B cell (primary cell): Measurements from ENCODE around the gene EGFR. TPM values are rescaled to one million over a fixed set of nuclear protein-coding genes. Genes with fewer than 3 reads are reported as not detected.
A peak's percentile ranks its signal among the peaks of the same experiment; 100 is the strongest.

Experiments used
- ATAC-seq: fragments of 200-7000 bp; cut with Tn5 transposase; one replicate; pipeline ENCODE4 v1.10.0; 2021; ENCODE audit warnings: low read depth, mild to moderate bottlenecking, moderate number of reproducible peaks, moderate library complexity
- CTCF ChIA-PET: fragments of 350-600 bp; sonication (Branson Sonifier 250); formaldehyde crosslinking; loops from one replicate; lab custom pipeline; 2021; ENCODE audit warnings: antibody characterized with exemption, inconsistent platforms; lab: Charles Lee
- POLR2A ChIA-PET: fragments of 350-600 bp; sonication (Branson Sonifier 250); formaldehyde crosslinking; loops from one replicate; lab custom pipeline; 2021; ENCODE audit warnings: antibody characterized with exemption; lab: Charles Lee
- DNase-seq: peaks from one replicate; pipeline ENCODE4 v3.0.0; 2013
- H2AFZ ChIP-seq: 2 replicates; pipeline ENCODE4 v1.6.1; 2012; ENCODE audit warnings: mild to moderate bottlenecking, low read depth, low read length; ENCODE audit not compliant: insufficient read depth, poor library complexity, severe bottlenecking
- H3K27ac ChIP-seq, 2 donors: 1 replicate in 1 of 2; 2 replicates in 1 of 2; pipeline ENCODE4 v1.5.1; 2012 to 2013; ENCODE audit warnings: low read length in 2 of 2, mild to moderate bottlenecking in 2 of 2, moderate library complexity in 1 of 2
- H3K27me3 ChIP-seq, 4 experiments: fragments of 200-600 bp in 1 of 4; sonication (generic) in 1 of 4; replicated peaks in 1 of 4; 1 replicate in 2 of 4; 2 replicates in 2 of 4; pipeline versions ENCODE4 v1.6.1 to v1.7.0; 2013 to 2016; ENCODE audit warnings: low read length in 3 of 4, mild to moderate bottlenecking in 2 of 4, mixed read lengths in 1 of 4, moderate library complexity in 1 of 4; ENCODE audit not compliant: insufficient read depth in 4 of 4, control insufficient read depth in 3 of 4; ENCODE audit errors: control extremely low read depth in 1 of 4
- H3K36me3 ChIP-seq, 2 experiments: replicated peaks in 1 of 2; 1 replicate in 1 of 2; 2 replicates in 1 of 2; pipeline versions ENCODE4 v1.6.1 to v1.7.1; 2013; ENCODE audit warnings: low read length in 1 of 2; ENCODE audit not compliant: insufficient read depth in 2 of 2, control insufficient read depth in 1 of 2; ENCODE audit errors: control extremely low read depth in 1 of 2, extremely low read depth in 1 of 2
- H3K4me1 ChIP-seq, 2 donors: fragments of 200-600 bp in 1 of 2; sonication (generic) in 1 of 2; 1 replicate in 1 of 2; 2 replicates in 1 of 2; pipeline versions ENCODE4 v1.5.1 to v1.6.1; 2013 to 2017; ENCODE audit warnings: low read length in 2 of 2; ENCODE audit not compliant: control insufficient read depth in 2 of 2, insufficient read depth in 2 of 2
- H3K4me2 ChIP-seq: replicated peaks from 2 replicates; pipeline ENCODE3; 2012; ENCODE audit warnings: mild to moderate bottlenecking, low read depth, low read length; ENCODE audit not compliant: poor library complexity, severe bottlenecking
- H3K4me3 ChIP-seq, 5 experiments: fragments of 200-600 bp in 1 of 5; sonication (generic) in 1 of 5; 1 replicate in 3 of 5; 2 replicates in 2 of 5; pipeline versions ENCODE4 v1.5.1 to v1.7.0; 2011 to 2016; ENCODE audit warnings: low read length in 4 of 5, mild to moderate bottlenecking in 4 of 5, low read depth in 2 of 5, control low read depth in 1 of 5, moderate library complexity in 1 of 5; ENCODE audit not compliant: insufficient read depth in 1 of 5; ENCODE audit errors: control extremely low read depth in 1 of 5, extremely low read depth in 1 of 5
- H3K79me2 ChIP-seq: fragments of 200-600 bp; sonication (generic); one replicate; pipeline ENCODE4 v1.6.0; 2016; ENCODE audit warnings: low read length; ENCODE audit not compliant: control insufficient read depth, insufficient read depth
- H3K9ac ChIP-seq: fragments of 200-600 bp; sonication (generic); 2 replicates; pipeline ENCODE4 v1.6.1; 2017; ENCODE audit warnings: mild to moderate bottlenecking, low read length, moderate library complexity
- H3K9me3 ChIP-seq, 3 donors: one replicate each; pipeline versions ENCODE4 v1.6.1 to v1.7.1; 2013; ENCODE audit warnings: low read length in 2 of 3; ENCODE audit not compliant: control insufficient read depth in 2 of 3, insufficient read depth in 1 of 3; ENCODE audit errors: control extremely low read depth in 1 of 3
- H4K20me1 ChIP-seq: 2 replicates; pipeline ENCODE4 v1.6.0; 2012; ENCODE audit warnings: mild to moderate bottlenecking, low read length; ENCODE audit not compliant: insufficient read depth, control insufficient read depth, poor library complexity, severe bottlenecking
- H3K27ac Mint-ChIP-seq: one replicate; pipeline ENCODE4 v1.8.0; 2021; ENCODE audit warnings: mixed read lengths
- H3K27me3 Mint-ChIP-seq: one replicate; pipeline ENCODE4 v1.8.0; 2021; ENCODE audit warnings: mixed read lengths
- H3K4me1 Mint-ChIP-seq: one replicate; pipeline ENCODE4 v1.8.0; 2021; ENCODE audit warnings: mixed read lengths
- H3K4me3 Mint-ChIP-seq: one replicate; pipeline ENCODE4 v1.8.0; 2021; ENCODE audit warnings: mixed read lengths
- H3K9me3 Mint-ChIP-seq: one replicate; pipeline ENCODE4 v1.8.0; 2022; ENCODE audit warnings: mixed read lengths; ENCODE audit not compliant: insufficient read depth
- CTCF ChIP-seq: fragments of 200-600 bp; IDR thresholded peaks from one replicate; pipeline ENCODE4 v1.8.0; 2022; ENCODE audit warnings: antibody characterized with exemption, mild to moderate bottlenecking
- EZH2 ChIP-seq: IDR thresholded peaks from 2 replicates; pipeline ENCODE4 v1.6.1; 2012; ENCODE audit warnings: borderline replicate concordance, low read depth, mild to moderate bottlenecking, moderate library complexity, low read length; ENCODE audit not compliant: insufficient read depth, poor library complexity, severe bottlenecking
- WGBS: methylation state at CpG from one replicate; pipeline ENCODE4 v1.1.5; 2013; ENCODE audit warnings: missing lambda C conversion rate; ENCODE audit not compliant: insufficient coverage; 5-methylcytosine and 5-hydroxymethylcytosine counted together
- intact Hi-C: fragments of 100-400 bp; cut with micrococcal nuclease; formaldehyde crosslinking; loops from one replicate; pipeline ENCODE4 v1.10.0; 2022
- polyA plus RNA-seq: library from polyadenylated mRNA; depleted of rRNA; stranded (reverse); fragments of >200 nt; gene quantifications from 2 replicates; pipeline ENCODE4 v1.2.3, GENCODE V29; 2012
- total RNA-seq, 2 donors: library from RNA; stranded (reverse); fragments of 120-200 nt in 1 of 2; gene quantifications; 1 replicate in 1 of 2; 2 replicates in 1 of 2; pipeline versions ENCODE4 v1.2.3 to v1.2.4, GENCODE V29; 2013 to 2022

EGFR gene
- total and polyA plus RNA-seq, 2 donors (not counting 1 experiment from before 2014, with no cell fraction given): not detected

- 49% methylated on average over 12 of the region's 13 CpGs for WGBS
- Histone ChIP-seq H3K27me3 (peaks cover 0 to 14% (median 3%) of the 10 kb centered on the region in 4 experiments), H3K4me1 (peaks cover 12 to 15% of the 10 kb centered on the region in 2 donors), H3K79me2 (no peaks in the 10 kb centered on the region), H3K9ac (peak overlapping the region; percentile 45), H2AFZ (peak overlapping the region; percentile 47), H4K20me1 (no peaks in the 10 kb centered on the region), H3K36me3 (no peaks in the 10 kb centered on the region), H3K27ac (peak overlapping the region; percentile 71 to 74), H3K9me3 (peaks cover 0 to 7% (median 0%) of the 10 kb centered on the region in 3 donors), H3K4me2 (peak overlapping the region; percentile 56), H3K4me3 (peak overlapping the region in 3 of 5 experiments; percentile 13 to 42 (median 40))
- peaks cover 22% of the 10 kb centered on the region for H3K4me1 Mint-ChIP-seq
- no peaks in the 10 kb centered on the region for H3K27me3 Mint-ChIP-seq
- ChIA-PET POLR2A (interaction anchor here (0.8 to 1.0 kb wide), 3 partner anchors 10 to 13 kb away, joined by 3 to 12 read pairs (median 3); no protein-coding TSS in a partner anchor), CTCF (no interaction called here)
- H3K4me3 Mint-ChIP-seq: peak overlapping the region; percentile 84
- no peaks in the 10 kb centered on the region for H3K9me3 Mint-ChIP-seq
- ATAC-seq: peak; percentile 91
- peak overlapping the region; percentile 95 for H3K27ac Mint-ChIP-seq
- TF ChIP-seq EZH2 (no peak), CTCF (no peak)
- peak; percentile 61 for DNase-seq
- intact Hi-C loops: loop anchor here (1.0 to 5.0 kb wide), 3 partner anchors 12 to 458 kb away; no protein-coding TSS in a partner anchor
Measured at GRCh38 chr7:55073976-55074528, 55.2 kb downstream of the EGFR start.

GRCh38 chr7:55075464-55076021 is 56.7 kb downstream of the EGFR start:
- CTCF ChIA-PET: interaction anchor here (0.7 kb wide), 1 partner anchor 179 kb away, joined by 5 read pairs; no protein-coding TSS in a partner anchor
- Mint-ChIP-seq H3K4me1 (peaks cover 22% of the 10 kb centered on the region), H3K27me3 (peaks cover 4% of the 10 kb centered on the region)

More at GRCh38 chr7:55075464-55076021, 56.7 kb downstream of the EGFR start:
- H3K9me3 ChIP-seq: peaks cover 0 to 9% (median 0%) of the 10 kb centered on the region in 3 donors
- DNase-seq (no peak), ATAC-seq (no peak)
- TF ChIP-seq EZH2 (no peak), CTCF (no peak)
- no peak overlapping the region for H3K4me2 ChIP-seq
- H2AFZ ChIP-seq: no peak overlapping the region
- WGBS: 80% methylated on average over 2 of the region's 5 CpGs
- Mint-ChIP-seq H3K9me3 (no peaks in the 10 kb centered on the region), H3K4me3 (no peak overlapping the region), H3K27ac (no peak overlapping the region)
- no peaks in the 10 kb centered on the region for H3K36me3 ChIP-seq
- H4K20me1 ChIP-seq: no peaks in the 10 kb centered on the region
- no peak overlapping the region for H3K4me3 ChIP-seq
- intact Hi-C loops: no loop called here
- no peak overlapping the region for H3K27ac ChIP-seq
- POLR2A ChIA-PET: interaction anchor here (1.2 kb wide), 1 partner anchor 32 kb away, joined by 3 read pairs; no protein-coding TSS in a partner anchor
- H3K9ac ChIP-seq: no peak overlapping the region
- H3K79me2 ChIP-seq: no peaks in the 10 kb centered on the region
- peaks cover 12 to 15% of the 10 kb centered on the region in 2 donors for H3K4me1 ChIP-seq
- peaks cover 0 to 6% (median 2%) of the 10 kb centered on the region in 4 experiments for H3K27me3 ChIP-seq
